HG02943 (cell line): ENCODE results near the gene MTHFSD.

Experiments
- ATAC-seq: cut with Tn5 transposase; IDR thresholded peaks from one replicate; pipeline ENCODE4 v1.9.1; 2021; ENCODE audit warnings: mild to moderate bottlenecking, low read depth, moderate library complexity; ENCODE audit not compliant: unreplicated experiment

Gene MTHFSD

GRCh38 chr16:86553356-86553755 lies 1.7 kb downstream of the MTHFSD start:
- no peak for ATAC-seq

GRCh38 chr16:86550281-86550680 lies 4.8 kb downstream of the MTHFSD start:
- ATAC-seq = no peak

DNA sequence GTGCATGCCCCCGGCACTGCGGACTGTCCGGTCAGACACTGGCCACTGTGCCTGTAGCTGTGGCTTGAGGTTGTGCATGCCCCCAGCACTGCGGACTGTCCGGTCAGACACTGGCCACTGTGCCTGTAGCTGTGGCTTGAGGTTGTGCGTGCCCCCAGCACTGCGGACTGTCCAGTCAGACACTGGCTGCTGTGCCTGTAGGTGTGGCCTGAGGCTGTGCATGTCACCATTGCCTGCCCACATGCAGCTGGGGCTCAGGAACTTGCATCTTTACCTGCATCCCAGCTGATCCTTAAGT lies 5.2 kb downstream of the MTHFSD start:
- ATAC-seq = no peak

- ATAC-seq = no peak
Observed at GRCh38 chr16:86549076-86549892, 5.8 kb downstream of the MTHFSD start.

GRCh38 chr16:86547286-86547685 lies 7.7 kb downstream of the MTHFSD start:
- ATAC-seq = no peak

- no peak for ATAC-seq
Observed at GRCh38 chr16:86546638-86547013, 8.4 kb downstream of the MTHFSD start.

DNA sequence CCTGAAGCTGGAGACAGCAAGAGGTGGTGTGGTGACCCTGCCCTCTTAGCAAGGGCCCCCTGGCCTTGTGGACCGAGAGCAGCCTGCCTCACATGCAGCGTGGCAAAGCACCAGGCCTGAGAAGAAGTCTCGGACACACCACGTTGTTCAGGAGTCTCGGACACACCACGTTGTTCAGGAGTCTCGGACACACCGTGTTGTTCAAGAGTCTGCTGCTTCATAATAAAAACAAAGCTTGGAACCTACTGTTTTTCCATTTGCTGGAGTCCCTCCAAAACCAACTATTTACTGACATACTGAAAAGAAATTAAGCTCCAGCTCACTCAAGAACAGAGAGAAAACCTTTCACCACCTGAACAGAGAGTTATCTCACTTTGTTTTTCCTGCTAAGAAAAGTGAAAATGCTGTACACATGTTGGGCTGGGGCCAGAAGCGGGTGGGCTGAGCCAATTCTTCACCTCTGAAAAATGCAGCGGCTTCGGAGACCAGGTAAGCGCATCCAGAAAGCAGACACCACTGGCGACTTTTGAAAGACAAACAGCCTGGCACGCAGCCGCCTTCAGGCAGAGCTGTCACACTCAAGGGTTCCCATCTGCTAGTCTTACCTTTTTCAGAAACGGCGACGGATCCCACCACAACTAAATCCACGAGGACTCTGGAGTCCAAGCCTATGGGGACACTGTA lies 8.9 kb downstream of the MTHFSD start:
- ATAC-seq = no peak

DNA sequence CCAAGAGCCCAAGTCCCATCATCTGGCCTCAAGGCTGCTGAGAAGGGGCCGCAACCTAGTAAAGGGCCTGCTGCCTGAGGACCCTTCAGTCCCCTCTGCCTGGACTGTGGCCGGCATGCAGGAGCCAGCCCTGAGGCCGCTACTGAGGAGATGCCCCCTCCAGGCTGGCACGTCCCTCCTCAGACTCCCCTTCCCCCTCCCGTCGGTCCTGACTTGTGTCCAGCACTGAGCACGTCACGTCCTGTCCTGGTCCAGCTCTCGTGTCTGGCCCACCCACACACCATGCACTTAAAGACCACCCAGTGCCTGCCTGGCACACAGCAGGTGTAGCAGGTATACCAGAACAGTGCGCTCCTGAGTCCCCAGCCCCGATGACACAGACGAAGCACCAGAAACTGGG lies 9.6 kb downstream of the MTHFSD start:
- no peak for ATAC-seq

DNA sequence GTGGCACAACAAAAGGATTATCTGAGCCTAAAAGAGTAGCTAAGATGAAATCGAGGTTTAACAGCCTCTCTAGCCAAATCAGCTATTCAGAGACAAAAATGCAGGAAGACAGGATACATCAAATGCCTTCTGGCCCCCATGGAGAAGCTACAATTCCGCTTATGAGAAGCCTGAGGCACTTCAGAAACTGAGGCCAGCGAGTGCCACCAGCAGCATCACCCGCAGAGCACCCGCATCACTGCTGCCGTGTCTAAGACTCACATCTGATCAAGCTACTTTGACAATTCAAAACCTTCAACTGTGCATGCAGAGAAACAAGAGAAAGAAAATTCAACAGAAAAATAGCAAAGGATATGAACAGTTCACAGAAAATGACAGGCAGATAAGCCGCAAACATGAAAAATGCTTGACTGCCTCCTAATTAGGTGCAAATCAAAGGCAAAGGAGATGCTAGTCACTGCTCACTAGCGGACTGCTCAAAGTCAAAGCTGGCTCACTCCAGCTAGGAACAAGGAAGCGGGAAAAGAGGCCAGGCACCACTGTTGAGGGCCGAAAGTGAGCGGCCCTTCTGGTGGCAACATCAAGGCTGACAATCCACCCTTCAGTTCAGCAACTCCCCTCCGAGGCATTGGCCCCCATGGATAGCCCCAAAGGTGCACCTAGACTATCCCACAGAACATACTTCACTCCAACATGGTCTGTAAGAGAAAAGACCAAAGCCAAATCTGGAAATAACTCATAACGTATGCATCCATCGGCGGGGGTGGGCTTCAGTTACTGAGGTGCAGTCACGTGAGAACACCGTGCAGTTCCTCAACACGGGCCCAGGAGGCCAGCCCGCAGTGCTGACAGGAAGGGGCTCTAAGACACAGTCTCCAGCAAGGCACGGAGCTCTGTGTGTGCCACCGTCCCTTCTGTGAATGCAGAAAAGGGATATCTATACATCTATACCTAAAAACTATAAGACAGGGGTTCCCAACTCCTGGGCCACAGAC lies 12.0 kb downstream of the MTHFSD start:
- no peak for ATAC-seq

- ATAC-seq = no peak
Observed at GRCh38 chr16:86541560-86541959, 13.5 kb downstream of the MTHFSD start.

- ATAC-seq = no peak
Observed at GRCh38 chr16:86540894-86541293, 14.1 kb downstream of the MTHFSD start.

GRCh38 chr16:86538196-86538780 lies 16.7 kb downstream of the MTHFSD start:
- ATAC-seq = no peak

GRCh38 chr16:86537486-86537885 lies 17.5 kb downstream of the MTHFSD start:
- no peak for ATAC-seq

GRCh38 chr16:86536621-86537020 lies 18.4 kb downstream of the MTHFSD start:
- no peak for ATAC-seq

GRCh38 chr16:86534779-86535615 lies 20.0 kb downstream of the MTHFSD start:
- ATAC-seq = no peak

DNA sequence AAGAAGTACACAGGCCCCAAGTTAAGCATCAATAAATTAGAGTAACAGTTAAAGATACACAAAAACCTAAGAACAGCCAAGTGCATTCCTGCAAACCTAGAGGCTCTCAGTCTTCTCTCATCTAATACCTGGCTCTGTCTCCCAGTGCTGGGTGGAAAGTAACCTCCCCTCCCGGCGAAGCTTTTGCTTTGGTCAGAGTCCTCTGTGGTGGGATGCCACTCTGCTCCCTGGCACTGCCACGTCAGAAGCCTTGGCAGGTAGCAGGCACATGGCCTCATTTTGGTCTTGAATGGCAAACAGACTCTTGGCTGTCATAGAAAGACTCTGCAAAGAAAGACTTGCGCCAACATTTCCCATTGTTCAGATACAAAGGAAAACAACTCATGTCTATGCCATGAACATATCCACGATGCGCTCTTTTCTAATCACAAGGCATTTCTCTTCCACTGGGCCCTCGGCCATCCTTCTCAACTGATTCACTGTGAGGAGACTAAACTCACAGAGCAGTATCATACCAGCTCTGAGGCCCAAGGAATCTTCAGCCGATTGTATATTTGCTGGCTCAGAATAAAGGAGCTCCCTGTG lies 21.2 kb downstream of the MTHFSD start:
- ATAC-seq = no peak

DNA sequence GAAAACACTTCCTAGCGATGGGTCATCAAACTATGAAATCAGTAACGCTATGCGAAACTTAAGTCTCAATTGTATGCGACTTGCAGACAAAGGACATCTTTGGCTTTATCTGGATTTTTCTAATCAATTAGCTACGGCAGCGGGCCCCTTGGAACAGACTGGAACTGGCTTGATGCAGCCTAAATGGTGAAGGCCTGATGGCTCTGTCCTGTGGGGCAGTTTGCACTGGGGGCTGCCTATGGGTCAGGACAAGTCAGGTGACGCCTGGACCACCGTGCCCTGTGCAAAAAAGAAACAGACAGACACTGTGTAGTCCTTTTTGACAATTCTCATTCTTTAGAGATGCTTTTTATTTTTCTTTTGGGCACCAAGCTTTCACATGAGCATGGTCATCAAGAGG lies 22.0 kb downstream of the MTHFSD start:
- ATAC-seq = no peak

DNA sequence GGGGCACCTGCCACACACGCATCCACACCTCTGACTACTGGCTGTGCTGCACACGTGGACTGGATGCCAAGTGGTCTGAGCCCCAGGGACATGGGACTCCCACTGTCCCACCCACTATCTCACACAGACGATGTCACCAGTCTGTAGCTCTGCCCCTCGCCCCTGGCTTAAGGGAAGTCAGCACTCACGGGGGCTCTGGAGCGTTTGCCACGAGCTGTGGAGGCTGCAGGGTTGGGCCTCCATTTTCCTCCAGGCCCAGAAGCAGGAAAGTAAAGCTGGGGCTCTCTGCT lies 22.6 kb downstream of the MTHFSD start:
- no peak for ATAC-seq

DNA sequence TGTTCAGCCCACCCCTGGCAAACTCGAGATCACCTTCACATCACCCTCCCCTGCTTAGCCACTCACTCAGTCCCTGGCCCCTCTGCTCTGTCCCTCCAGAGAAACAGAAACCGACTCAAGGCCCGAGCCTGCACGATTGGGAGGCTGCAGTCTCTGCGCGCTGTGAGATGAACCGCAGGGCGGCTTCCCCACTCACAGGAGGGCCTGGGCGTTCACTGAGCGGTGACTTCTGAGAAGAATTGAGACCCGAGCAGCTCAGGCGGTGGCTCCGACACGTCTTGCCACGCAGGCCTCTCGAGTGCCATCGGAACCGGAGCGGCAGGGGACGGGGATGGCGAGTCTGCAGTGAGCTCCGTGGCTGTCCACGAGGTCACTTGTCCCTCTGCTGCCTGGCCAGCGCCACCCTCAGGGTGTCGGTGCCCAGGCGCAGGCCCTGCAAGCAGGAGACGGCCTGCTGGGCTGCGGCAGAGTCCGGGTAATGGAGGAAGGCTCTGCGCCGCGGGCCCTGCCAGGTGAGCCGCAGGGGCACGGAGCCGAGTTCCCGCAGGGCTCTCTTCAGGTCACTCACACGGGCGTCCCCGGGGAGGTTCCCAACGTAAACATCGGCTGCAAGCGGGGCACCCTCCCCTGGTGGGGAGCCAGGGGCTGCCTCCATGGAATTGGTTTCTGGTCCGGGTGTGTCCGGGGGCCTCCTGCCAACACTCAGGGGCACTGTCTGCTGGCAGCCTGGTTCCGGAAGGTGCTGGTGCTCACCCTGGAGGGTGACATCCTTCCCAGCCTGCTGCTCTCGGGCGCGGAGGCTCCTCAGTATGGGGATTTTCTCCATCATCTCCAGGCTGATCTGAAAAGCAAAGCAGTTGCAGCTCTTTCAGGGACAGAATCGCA lies 23.2 kb downstream of the MTHFSD start:
- ATAC-seq = no peak
